Panc1 (cell line): ENCODE data around the gene EIF4ENIF1.

Source experiments
- CTCF ChIP-seq: fragments of 450-650 bp; IDR thresholded peaks from 2 replicates; pipeline ENCODE4 v1.5.1; 2017; ENCODE audit warnings: mild to moderate bottlenecking
- REST ChIP-seq, 2 experiments: IDR thresholded peaks; 2 replicates each; pipeline ENCODE4 v1.6.1; 2011 to 2012; ENCODE audit warnings: low read depth in 2 of 2, control low read depth in 1 of 2, low read length in 1 of 2, mild to moderate bottlenecking in 1 of 2, moderate library complexity in 1 of 2; ENCODE audit not compliant: insufficient read depth in 1 of 2

GRCh38 chr22:31533374-31533773 lies 43.7 kb upstream of the EIF4ENIF1 start:
- TF ChIP-seq REST (IDR thresholded peaks at IDR 0.05; ENCODE audit: insufficient read depth in 1 of 2, low read depth in 2 of 2, low read length in 1 of 2) = no peak
- TF ChIP-seq CTCF = no peak
